ENCODE data around the gene LDLRAP1.

LDLRAP1 gene

DNA sequence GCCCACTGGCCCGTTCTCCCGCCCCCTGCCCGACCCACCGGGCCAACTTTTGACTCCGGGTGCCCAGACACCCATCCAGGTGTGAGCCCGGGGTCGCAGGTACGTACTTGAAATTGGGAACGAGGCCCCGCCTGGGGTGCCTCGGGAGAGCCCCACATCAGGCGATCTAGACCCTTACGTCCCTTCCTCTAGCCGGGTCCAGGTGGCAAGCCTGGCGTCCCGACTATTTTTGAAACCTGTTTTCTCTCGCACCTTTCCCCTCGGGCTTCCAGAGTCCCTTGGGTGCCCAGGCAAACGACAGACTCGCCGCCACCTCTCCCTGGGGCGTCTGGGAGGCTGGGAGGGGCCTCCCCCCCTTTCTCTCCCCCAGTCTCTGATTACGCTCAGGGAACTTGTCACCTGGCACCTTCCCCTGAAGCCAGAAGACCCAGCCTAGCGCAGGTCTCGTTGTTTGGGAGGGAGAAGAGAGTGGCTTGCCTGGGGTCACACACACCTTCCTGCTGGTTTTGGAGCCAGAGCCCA lies 898 bp downstream of the LDLRAP1 start:
- no peak for DNase-seq

GRCh38 chr1:25544819-25545218 lies 1.4 kb downstream of the LDLRAP1 start:
- no peak for DNase-seq

DNA sequence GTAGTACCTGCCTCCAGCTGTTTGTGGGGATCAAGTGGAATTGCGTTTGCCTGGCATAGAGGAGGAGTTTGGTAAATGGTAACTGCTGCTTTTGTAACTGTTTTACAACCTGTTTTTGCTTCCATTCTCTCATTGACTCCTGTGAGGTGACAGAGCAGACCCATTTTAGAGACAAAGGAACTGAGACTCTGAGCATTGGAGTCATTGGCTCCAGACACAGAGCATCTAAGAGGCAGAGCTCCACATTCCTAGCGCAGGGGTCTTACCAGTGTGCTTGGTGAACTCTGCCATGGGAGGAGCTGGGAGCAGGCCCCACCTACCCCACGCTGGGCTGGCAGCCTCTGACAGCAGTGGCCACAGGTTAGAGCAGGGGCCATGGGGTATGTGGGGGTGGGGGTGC lies 2.4 kb downstream of the LDLRAP1 start:
- DNase-seq, result no peak

- no peak for DNase-seq
Measured at GRCh38 chr1:25546193-25546592, 2.8 kb downstream of the LDLRAP1 start.

DNA sequence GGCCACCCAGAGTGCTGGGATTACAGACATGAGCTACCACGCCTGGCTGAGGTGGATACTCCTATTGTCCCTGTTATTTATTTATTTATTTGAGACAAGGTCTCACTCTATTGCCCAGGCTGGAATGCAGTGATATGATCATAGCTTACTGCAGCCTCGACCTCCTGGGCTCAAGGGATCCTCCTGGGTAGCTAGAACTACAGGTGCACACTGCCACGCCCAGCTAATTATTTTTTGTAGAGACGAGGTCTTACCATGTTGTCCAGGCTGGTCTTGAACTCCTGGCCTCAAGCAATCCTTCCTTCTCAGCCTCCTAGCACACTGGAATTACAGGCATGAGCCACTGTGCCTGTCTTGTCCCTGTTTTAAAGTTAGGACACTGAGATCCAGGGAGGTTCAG lies 5.2 kb downstream of the LDLRAP1 start:
- no peak for DNase-seq

GRCh38 chr1:25549273-25550154 lies 6.1 kb downstream of the LDLRAP1 start:
- no peak for DNase-seq

DNA sequence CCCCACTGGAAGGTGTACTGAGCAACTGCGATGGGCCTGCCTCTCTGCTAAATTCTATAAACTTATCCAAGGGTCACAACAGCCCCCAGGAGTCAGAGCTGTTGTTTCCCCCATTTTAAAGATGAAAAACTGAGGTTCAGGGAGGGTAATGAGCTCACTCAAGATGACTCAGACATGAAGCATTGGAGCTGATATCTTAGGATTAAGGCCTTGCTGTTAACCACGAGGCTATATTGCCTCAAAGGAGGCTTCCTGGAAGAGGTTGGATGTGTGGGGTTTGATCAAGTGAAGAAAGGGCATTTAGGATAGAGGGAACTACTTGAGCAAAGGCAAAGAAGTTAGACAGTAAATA lies 6.7 kb downstream of the LDLRAP1 start:
- DNase-seq, result no peak

- no peak for DNase-seq
Measured at GRCh38 chr1:25550683-25551310, 7.4 kb downstream of the LDLRAP1 start.

- no peak for DNase-seq
Measured at GRCh38 chr1:25553749-25554429, 10.5 kb downstream of the LDLRAP1 start.

DNA sequence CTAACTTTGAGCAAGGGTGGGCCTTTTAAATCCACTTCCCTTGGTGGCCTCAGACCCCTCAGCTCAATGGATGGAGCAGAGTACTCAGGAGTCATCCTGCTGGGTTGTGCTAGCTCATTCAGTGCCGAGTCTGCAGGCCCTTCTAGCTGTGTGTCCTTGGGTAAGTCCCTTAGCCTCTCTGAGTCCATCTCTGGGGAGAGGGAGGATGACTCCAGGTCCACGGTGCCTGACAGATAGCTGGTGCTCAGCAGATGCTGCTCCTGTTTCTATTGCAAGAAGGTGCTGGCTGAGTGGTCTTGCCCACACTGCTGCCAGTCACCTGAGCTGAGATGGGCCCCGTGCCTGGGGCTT lies 11.0 kb downstream of the LDLRAP1 start:
- no peak for DNase-seq

DNA sequence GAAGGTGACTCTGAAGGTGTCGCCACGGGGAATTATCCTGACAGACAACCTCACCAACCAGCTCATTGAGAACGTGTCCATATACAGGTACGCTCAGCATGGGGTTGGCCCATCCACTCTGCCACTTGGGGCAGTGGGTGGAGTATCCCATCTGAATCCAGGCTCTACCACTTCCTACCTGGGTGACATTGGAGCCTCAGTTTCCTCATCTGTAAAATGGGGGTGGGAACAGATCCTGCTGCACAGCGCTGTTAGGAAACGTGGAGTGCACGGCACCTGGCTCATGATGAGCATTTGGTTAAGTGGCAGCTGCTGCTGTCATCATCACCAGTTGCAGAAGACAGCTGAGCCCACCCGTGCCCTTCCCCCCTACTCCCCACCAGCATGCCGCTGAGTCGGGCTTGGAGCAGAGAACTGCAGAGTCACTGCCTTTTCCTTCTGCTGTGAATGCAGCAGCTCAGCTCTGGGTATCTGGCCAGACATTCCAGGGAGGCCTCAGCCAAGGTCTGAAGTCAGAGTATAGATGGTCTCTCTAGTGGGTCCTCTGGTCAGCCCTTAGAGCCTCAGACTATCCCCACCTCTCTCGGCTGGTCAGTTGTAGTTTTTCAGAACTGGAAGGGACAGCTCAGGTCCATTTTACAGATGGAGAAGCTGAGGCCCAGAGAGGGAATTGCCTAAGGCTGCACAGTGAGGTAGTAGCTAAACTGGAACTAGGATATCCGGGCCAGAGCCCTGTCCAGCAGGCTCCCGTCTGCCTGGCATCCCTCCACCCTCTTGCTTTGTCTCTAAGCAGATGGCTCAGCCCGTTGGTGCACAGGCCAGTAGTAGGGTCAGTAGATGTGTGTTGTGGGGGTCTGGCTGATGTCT lies 11.7 kb downstream of the LDLRAP1 start:
- no peak for DNase-seq

DNA sequence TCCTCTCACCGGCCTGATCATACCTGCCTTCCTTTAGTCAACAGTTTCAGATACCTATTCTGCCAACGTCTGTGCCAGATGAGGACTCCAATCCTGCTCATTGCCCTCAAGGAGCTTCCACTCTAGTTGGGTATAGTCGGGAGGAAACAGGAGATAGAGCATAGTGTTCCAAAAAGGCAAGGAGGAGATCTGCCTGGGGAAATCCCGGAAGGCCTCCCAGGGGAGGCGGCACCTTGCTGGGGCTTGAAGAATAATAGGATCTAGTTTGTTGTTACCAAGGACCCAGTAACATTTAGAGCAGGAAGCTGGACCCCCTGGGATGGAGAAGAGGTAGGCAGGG lies 12.3 kb downstream of the LDLRAP1 start:
- DNase-seq, result no peak

- no peak for DNase-seq
Measured at GRCh38 chr1:25556132-25556670, 12.8 kb downstream of the LDLRAP1 start.

GRCh38 chr1:25556791-25557476 lies 13.5 kb downstream of the LDLRAP1 start:
- DNase-seq, result no peak

DNA sequence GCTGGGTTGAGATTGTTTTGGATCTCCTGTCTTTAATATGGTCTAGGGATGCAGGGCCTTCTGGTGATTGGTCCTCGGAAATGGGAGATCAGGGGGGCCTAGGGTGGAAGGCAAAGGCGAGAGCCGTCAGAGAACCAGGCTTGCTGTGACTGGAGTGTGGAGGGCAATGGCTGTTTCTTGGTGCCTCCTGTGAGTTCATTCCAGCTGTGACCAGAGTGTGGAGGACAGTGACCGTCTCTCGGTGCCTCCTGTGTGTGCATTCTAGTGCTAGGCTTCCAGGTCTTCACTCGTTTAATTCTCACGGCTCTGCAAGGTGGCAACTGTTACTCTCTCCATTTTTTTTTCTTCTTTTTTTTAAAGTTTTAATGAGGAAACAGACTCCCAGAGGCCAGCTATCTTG lies 14.1 kb downstream of the LDLRAP1 start:
- no peak for DNase-seq

DNA sequence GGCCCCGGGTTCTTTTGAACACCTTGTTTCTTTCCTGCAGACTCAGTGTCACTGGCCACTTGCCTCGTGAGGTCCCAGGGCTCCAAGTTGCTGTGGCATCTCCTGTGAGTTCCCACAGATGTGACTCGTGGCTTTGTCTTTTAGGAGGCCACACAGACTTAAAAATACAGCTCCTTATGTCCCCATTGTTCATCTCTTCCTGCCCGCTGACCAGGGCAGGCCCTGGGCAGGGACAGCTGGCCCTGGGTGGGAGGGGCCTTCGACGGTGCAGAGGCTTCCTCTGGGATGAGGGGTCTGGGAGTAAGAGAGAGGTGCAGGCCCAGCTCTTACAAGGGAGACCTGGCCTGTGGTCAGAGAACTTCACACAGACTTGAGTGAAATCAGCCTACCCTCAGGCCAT lies 15.6 kb downstream of the LDLRAP1 start:
- no peak for DNase-seq

- DNase-seq, result no peak
Measured at GRCh38 chr1:25560001-25560400, 16.6 kb downstream of the LDLRAP1 start.

DNA sequence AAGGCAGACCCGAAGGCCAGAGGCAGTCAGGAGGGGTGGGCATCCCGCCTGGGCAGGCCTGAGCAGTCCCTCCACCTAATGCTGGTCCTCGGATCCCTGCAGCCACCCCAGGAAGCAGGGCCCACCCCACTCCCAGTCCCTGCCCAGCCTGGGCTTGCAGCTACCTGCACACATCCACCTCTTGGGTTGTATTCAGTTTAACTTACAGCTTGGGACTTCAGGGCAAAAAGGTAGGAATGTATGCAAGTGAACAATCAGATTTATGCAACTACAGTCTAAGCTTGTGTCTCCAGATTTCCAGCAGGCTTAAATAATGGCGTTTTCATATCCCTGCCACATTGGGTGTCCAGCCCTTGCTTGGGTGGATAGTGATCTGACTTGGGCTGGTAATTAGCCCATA lies 17.4 kb downstream of the LDLRAP1 start:
- no peak for DNase-seq

DNA sequence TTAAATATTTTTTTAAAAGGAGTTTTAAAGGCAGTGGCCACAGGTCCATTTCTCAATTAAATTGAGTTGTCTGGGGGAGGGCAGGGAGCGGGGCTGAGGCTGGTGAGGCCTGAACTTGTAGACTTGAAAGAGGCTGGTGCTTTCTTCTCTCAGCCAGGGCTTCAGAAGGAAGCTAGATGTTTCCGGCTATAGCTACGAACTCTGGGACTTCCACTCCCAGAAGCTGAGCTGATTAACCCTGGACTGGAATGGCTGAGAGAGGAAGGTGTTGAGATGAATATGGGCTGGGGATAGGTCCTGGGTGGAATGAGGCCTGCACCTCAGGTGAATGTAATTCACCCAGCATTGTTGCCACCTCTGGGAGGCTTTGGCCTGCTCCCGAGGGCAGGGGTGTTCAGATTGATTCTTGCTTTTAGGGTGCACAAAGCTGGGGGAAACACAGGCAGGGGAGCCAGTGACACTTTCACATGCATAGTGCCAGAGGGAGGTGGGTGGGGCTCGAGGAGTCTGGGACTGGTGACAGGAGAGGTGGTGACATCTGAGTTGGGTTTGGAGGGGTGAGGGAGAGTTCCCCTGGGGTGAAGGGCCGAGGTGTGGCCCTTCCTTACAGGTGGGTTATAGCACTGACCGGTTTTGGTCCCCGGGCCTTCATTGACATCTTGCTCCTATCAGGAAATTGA lies 18.2 kb downstream of the LDLRAP1 start:
- DNase-seq, result no peak

DNA sequence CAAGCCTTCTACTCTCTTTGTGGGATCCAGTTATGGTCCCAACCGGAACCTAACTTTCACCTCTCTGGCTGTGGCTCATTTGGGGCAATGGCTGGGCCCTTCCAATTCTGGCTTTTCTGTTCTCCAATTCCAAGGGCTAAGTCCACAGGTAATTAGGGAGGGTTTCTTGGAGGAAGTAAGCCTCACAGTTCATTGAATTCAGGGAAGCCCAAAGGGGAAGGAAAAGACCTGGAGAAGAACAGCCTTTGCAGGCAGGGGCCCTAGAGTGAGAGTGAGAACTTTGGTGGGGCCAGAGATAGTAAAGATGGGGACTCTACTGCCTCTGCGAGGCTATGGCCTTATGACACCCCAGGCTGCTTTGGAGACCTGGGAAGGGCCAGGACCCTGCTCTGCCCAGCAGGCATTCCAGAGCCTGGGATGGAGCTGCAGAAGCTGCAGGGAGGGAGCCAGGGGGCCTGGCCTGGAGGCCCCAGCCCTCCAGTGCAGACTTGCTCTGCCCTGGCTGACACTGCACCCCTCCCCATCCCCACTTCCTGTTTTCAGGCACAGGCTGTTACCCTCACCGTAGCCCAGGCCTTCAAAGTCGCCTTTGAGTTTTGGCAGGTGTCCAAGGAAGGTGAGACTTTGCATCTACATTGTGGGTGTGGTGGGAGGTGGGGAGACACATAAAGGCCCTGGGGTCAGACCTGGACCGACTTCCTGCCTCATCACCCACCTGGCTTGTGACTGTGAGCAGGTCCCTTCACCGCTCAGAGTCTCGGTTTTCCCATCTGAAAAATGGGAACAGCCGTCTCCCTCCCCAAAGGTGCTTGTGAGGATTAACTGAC lies 18.9 kb downstream of the LDLRAP1 start:
- DNase-seq, result no peak

DNA sequence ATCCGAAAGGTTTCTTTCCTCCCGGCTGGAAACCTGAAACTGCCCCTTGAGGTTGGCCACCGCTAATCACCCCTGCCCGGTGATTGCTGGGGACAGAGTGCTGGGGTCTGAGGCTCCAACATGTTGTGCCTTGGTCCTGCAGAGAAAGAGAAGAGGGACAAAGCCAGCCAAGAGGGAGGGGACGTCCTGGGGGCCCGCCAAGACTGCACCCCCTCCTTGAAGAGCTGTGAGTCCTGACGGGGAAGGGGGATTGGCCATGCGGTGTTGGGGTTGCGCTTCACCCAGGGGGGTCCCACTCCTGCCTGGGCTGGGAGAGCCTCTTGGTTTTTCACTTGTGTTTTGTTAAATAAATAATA lies 19.5 kb downstream of the LDLRAP1 start:
- no peak for DNase-seq
